ENCODE results near the gene SLC6A19.

GRCh38 chr5:1226231-1226630, 24.8 kb downstream of the SLC6A19 start:
- no peak for TF ChIP-seq CTCF (IDR thresholded peaks at IDR 0.05; ENCODE audit: insufficient read depth, low read length, poor library complexity, severe bottlenecking)
- no peak for TF ChIP-seq EZH2phosphoT487 (conservative IDR thresholded peaks at IDR 0.05; ENCODE audit: low read length)

Measured in SU-DHL-6 (cell line).